NCI-H1436 treated with DMSO at 0.1 percent for 48 hours (cell line): ENCODE measurements around the gene FNDC3B.

Experiments used
- DNase-seq: peaks from one replicate; lab custom pipeline; 2025; lab: John Stamatoyannopoulos, UW

The FNDC3B gene

GRCh38 chr3:172396400-172396799, 357.0 kb downstream of the FNDC3B start:
- DNase-seq = no peak

GRCh38 chr3:172397716-172398405, 358.5 kb downstream of the FNDC3B start:
- no peak for DNase-seq

DNA sequence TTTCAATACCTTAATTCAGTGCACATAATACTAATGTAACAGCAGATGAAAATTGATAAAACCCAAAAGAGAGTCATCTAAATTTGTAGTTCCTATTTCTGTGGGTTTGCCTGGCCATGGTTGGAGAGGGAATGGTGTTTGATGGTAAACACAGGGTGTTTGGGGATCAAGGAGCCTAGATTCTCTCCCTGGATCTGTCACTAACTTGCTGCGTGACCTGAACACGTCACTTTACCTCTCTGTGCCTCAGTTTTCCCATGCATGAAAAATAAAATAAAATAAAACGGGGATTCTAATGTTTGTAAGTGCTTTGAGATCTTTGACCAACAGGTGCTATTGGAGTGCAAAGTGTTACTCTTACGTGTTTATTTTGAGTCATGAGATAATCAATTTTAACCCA, 359.1 kb downstream of the FNDC3B start:
- DNase-seq = no peak

DNA sequence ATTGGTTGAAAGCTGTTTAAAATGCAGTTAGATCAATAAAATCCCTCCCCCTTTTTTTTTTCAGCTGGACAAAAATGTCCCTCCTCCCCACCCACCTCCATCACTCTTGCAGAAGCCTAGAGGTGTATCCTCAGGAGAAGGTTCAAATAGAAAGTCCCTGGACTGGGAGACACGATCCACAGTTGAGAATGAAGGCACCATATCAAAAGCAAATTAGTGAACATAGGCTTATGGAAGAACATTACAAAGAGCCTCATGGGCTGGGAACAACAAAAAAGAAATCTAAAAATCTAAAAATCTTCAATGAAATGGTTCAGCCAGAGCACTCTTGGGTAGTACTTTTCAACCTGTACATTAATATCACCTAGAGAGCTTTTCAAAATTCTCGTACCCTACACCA, 362.7 kb downstream of the FNDC3B start:
- no peak for DNase-seq

- no peak for DNase-seq
These were observed 363.7 kb downstream of the FNDC3B start for GRCh38 chr3:172402892-172403643.

- no peak for DNase-seq
These were observed 365.0 kb downstream of the FNDC3B start for GRCh38 chr3:172404237-172404962.

DNA sequence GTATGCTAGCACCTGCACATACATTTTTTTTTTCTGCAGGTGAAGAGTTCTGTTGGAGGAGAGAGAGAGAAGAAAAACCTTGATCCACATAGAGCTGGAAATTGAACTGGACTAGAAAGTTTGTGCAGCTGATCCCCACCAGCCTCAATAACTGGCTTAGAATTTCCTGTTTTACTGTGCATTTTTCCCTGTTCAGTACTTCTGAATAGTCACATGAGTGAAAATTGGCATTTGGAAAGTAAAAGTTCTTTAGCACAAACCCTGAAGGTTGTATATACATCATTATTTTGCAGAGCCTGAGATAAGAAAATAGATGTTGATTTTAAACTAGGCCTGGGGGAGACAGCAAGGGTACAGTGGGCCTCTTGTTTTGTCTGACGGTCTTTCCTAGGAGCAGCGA, 366.5 kb downstream of the FNDC3B start:
- DNase-seq = no peak

GRCh38 chr3:172407872-172408271, 368.5 kb downstream of the FNDC3B start:
- DNase-seq = no peak

DNA sequence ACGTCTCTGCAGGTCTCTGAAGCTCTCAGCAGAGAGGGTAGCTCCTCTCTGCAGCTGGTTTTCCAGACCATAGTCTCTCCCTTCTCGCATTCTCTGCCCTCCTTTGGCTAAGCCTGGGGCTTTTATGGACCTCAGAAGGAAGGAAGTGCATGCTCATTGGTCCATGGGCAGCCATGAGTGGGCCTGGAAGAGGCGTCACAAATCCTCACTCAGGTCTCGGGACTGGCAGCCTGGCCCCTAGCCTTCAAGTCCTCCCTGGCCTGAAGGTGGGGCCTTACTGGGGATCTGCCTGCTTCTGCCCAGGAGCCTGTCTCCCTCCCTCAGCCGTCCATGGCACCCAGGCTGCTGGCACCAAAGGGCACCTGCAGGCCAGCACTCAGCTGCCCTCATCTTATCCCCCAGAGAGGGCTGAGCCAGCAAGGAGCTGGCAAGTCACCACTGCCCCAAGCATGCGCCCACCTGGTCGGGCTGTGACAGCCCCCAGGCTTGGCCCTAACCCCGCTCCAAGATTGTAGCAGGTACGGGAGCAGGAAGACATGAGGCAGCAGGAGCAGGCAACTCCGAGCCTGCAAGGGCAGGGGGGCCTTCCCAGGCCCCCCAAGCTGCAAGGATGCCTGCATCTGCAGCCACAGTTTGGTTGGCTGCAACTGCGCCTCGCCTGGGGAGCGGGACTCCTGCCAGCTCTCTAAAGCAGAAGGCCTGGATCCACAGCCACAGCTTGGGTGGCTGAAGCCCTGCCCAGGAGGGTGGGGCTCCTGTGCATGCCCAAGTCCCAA, 371.5 kb downstream of the FNDC3B start:
- no peak for DNase-seq

DNA sequence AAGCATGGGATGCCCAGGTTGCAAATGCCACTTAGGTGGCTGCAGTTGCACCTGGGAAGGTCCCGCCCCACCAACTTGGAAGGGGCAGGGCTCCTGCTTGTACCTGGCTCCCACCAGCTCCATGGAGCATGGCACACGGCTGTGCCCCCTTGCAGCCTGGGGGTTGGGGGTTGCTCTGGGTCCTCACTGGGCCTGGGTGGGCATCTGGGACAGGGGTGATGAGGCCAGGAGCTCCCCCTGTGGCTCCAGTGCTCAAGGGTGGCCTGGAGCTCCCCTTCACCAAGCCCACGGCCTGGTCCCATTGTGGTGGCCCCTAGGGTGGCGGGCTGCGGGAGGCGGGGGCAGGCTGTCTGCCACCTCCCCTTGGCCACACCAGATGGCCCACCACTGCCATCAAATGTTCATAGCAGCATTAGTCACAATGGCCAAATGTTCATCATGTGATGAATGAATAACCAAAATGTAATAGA, 372.1 kb downstream of the FNDC3B start:
- DNase-seq = no peak

- DNase-seq = no peak
These were observed 375.9 kb downstream of the FNDC3B start for GRCh38 chr3:172415323-172415722.

DNA sequence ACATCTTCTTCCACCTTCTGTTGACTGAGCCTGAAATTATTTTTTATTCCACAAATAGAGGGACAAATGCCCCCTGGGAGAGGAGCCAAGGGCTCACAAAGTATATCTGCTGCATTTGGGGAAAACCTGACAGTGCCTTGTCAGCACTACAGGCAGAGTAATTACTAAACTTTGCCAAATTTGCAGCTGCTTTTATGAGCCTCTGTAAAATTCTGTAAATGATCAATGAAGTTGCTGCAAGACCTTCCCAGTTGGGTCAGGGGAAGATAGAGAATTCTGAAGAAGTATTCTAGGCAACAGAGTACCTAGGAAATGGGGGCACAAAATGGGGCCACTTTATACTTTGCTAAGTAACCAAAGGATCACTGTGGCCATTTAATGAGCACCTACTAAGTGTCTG, 398.3 kb downstream of the FNDC3B start:
- DNase-seq = no peak

GRCh38 chr3:172438186-172438585, 398.8 kb downstream of the FNDC3B start:
- no peak for DNase-seq

GRCh38 chr3:172441581-172441980, 402.2 kb downstream of the FNDC3B start:
- no peak for DNase-seq

DNA sequence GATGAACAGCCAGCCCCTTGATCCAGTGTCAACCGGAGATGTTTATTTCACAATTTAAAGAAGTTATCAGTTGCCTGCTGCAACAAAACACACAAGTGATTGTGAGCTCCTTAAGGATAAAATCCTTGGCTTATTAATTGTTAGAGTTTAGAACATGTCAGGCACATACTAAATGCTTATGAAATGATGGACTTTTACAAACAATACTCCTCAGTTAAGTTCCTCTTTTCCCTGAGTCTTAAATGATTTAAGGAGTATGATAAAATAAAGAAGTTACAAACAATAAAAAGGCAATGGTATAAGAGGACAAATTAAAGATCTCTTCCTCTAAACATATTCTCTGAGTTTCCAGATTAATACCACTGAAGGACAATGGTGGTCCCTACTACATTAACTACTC, 403.2 kb downstream of the FNDC3B start:
- DNase-seq = no peak

DNA sequence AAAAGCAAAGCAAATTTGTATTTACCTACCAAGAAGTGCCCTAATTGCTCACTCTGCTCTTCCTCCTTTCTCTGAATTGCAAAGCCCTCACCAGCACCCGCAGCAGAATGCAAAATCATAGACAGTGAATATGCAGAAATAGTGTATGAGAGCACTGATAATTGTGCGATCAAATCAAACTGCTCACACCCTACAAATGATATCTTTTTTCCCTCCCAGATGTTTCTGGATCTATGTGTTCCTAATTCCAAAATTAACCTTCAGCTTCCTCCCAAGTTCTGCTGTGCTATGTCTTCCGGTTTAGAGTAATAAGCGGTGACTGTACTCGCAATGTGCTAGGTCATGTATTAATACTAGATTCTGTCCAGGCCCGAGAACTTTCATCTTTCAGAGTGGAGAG, 405.4 kb downstream of the FNDC3B start:
- DNase-seq = no peak

GRCh38 chr3:172446198-172446597, 406.8 kb downstream of the FNDC3B start:
- no peak for DNase-seq

- DNase-seq = no peak
These were observed 408.5 kb downstream of the FNDC3B start, which contains the start of gene GHSR for GRCh38 chr3:172447611-172448579. Gene GHSR (minus strand): TSS chr3:172448456. CDS start chr3:172448413, 43 bp downstream.

DNA sequence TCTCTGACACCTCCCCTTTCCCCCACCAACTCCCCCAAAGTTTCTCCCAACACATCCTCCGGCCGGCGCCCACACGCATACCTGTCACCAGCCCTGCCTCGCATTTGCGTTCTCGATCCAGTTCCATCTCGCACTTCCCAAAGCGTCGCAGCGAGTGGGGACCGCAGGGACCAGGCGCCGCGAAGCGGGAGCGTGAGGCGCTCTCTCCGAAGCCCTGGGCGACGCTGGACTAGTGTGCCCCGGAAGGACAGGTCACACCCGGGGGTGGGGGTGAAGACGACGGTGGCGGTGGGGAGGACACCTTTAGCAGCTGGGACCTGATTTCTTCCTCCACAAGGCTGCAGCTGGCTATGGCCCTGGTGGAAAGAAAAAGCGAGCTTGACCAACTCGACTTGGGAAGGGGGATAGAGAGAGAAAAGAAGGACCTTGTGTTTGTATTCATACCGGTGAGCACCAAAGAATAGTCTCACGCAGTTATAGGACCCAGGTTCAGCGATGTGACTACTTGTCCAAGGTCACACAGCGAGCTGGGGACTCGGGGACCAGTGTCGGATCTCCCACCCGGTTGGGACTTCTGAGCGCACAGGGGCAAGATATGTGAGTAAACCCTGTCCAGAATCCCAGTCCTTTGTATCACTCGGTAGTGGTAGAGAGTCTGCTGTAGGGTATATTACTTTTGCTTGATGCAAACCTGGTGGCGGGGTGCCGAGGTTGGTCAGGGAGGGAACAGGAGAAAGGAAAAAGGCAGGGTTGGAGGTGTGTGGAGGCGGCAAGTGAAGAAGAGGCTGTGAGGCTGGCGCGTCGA, 409.5 kb downstream of the FNDC3B start:
- no peak for DNase-seq
